ENCODE data around the gene GALT. TPM values are rescaled to one million over a fixed set of nuclear protein-coding genes. Genes with fewer than 3 reads are reported as not detected.

The GALT gene
- total RNA-seq, 1 donor from 2014 or later = 57.5 TPM

DNA sequence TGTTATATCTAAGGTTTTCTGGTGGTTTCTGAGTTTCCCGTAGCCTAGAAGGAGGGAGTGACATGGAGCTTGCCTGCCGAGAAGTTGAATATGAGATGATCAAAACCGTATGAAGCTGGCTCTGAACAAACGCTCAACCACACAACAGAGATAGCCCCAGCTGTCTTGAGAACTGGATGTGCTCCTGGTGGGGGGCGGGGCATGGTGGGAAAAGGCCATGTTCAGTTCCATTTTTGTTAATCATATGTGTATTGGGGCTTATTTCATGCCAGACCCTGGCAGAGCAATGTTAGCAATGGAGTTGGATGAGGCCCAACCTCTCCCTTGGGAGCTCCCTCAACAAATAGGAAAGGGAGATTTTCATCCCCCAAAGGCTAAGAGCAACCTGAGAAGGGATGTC, 39.8 kb downstream of the GALT start:
- Mint-ChIP-seq H3K27me3 (ENCODE audit: unreplicated experiment) (no peaks in the 10 kb centered on the region), H3K4me1 (ENCODE audit: low read depth, unreplicated experiment) (no peaks in the 10 kb centered on the region), H3K27ac (ENCODE audit: unreplicated experiment) (no peak overlapping the region), H3K9me3 (ENCODE audit: unreplicated experiment) (peaks cover 9% of the 10 kb centered on the region), H3K36me3 (ENCODE audit: unreplicated experiment) (peaks cover 6% of the 10 kb centered on the region), H3K4me3 (ENCODE audit: unreplicated experiment) (no peak overlapping the region)
- no peak for DNase-seq
- no peak for TF ChIP-seq CTCF (IDR thresholded peaks at IDR 0.05; ENCODE audit: partially characterized antibody, unreplicated experiment)

DNA sequence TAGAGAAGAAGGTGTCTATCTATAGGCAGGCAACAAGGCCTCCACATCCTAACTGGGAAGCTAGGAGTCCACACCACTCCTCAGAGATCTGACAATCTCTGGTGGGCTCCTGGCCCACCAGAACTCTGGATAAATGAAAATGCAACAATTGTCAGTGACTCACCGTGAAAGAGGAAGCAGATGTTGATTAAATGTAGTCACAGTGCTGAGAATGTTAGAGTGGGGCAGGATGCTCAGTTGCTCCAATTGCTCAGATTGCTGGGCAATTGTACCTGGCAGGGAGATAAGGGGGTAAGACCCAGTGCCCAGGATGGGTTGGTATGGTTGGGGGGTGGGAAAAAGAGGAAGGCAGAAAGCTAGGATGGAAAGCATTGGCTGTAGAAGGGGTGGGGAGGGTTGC, 40.3 kb downstream of the GALT start:
- no peak overlapping the region for H3K27ac Mint-ChIP-seq (ENCODE audit: unreplicated experiment)
- no peak for TF ChIP-seq CTCF (IDR thresholded peaks at IDR 0.05; ENCODE audit: partially characterized antibody, unreplicated experiment)
- DNase-seq = no peak
- peaks cover 6% of the 10 kb centered on the region for H3K36me3 Mint-ChIP-seq (ENCODE audit: unreplicated experiment)
- H3K27me3 Mint-ChIP-seq (ENCODE audit: unreplicated experiment) = no peaks in the 10 kb centered on the region
- no peak overlapping the region for H3K4me3 Mint-ChIP-seq (ENCODE audit: unreplicated experiment)
- no peaks in the 10 kb centered on the region for H3K4me1 Mint-ChIP-seq (ENCODE audit: low read depth, unreplicated experiment)
- peaks cover 9% of the 10 kb centered on the region for H3K9me3 Mint-ChIP-seq (ENCODE audit: unreplicated experiment)

- DNase-seq = no peak
- H3K4me3 Mint-ChIP-seq (ENCODE audit: unreplicated experiment) = no peak overlapping the region
- no peak for TF ChIP-seq CTCF (IDR thresholded peaks at IDR 0.05; ENCODE audit: partially characterized antibody, unreplicated experiment)
- peaks cover 9% of the 10 kb centered on the region for H3K9me3 Mint-ChIP-seq (ENCODE audit: unreplicated experiment)
- H3K36me3 Mint-ChIP-seq (ENCODE audit: unreplicated experiment) = peaks cover 6% of the 10 kb centered on the region
- H3K27ac Mint-ChIP-seq (ENCODE audit: unreplicated experiment) = no peak overlapping the region
- H3K27me3 Mint-ChIP-seq (ENCODE audit: unreplicated experiment) = no peaks in the 10 kb centered on the region
- no peaks in the 10 kb centered on the region for H3K4me1 Mint-ChIP-seq (ENCODE audit: low read depth, unreplicated experiment)
These were observed 41.0 kb downstream of the GALT start for GRCh38 chr9:34687276-34688030.

- no peak for DNase-seq
- Mint-ChIP-seq H3K4me1 (ENCODE audit: low read depth, unreplicated experiment) (no peaks in the 10 kb centered on the region), H3K4me3 (ENCODE audit: unreplicated experiment) (no peak overlapping the region)
These were observed 42.0 kb downstream of the GALT start for GRCh38 chr9:34688329-34689115.

More at GRCh38 chr9:34688329-34689115, 42.0 kb downstream of the GALT start:
- H3K36me3 Mint-ChIP-seq (ENCODE audit: unreplicated experiment) = peaks cover 6% of the 10 kb centered on the region
- no peak for TF ChIP-seq CTCF (IDR thresholded peaks at IDR 0.05; ENCODE audit: partially characterized antibody, unreplicated experiment)
- H3K27ac Mint-ChIP-seq (ENCODE audit: unreplicated experiment) = no peak overlapping the region
- no peaks in the 10 kb centered on the region for H3K27me3 Mint-ChIP-seq (ENCODE audit: unreplicated experiment)
- H3K9me3 Mint-ChIP-seq (ENCODE audit: unreplicated experiment) = peaks cover 9% of the 10 kb centered on the region
